A549 (cell line): Measurements from ENCODE around the gene SLC25A30. TPM values are rescaled to one million over a fixed set of nuclear protein-coding genes. Genes with fewer than 3 reads are reported as not detected.

Source experiments
- ATAC-seq, 2 experiments: fragments of 200-7000 bp in 1 of 2; fragments of >200 bp in 1 of 2; cut with Nextera tagmentation in 1 of 2; cut with Tn5 transposase in 1 of 2; 3 replicates each; pipeline versions ENCODE4 v1.8.0 to v1.9.1; 2018 to 2020; ENCODE audit warnings: mild to moderate bottlenecking in 1 of 2, moderate library complexity in 1 of 2
- CTCF ChIA-PET: fragments of 300-600 bp; sonication (Branson Sonifier 250); formaldehyde crosslinking; extraction: SDS; loops from one replicate; lab custom pipeline; 2021; ENCODE audit warnings: antibody characterized with exemption, inconsistent platforms; lab: Yijun Ruan, JAX
- POLR2A ChIA-PET: fragments of 350-600 bp; formaldehyde crosslinking; extraction: SDS; loops from one replicate; lab custom pipeline; 2021; ENCODE audit warnings: antibody characterized with exemption, inconsistent platforms; lab: Yijun Ruan, JAX
- DNase-seq, 2 experiments: peaks; one replicate each; pipeline versions ENCODE4 v3.0.0 to v3.0.0-alpha.2; 2011 to 2016; ENCODE audit warnings: low read depth in 1 of 2, low spot score in 1 of 2
- FAIRE-seq: peaks from 2 replicates; lab custom pipeline; 2011; peaks lifted over from hg19 to GRCh38; lab: Jason Lieb, UNC
- H3K27ac ChIP-seq, 2 experiments: fragments of >200 bp; sonication (Bioruptor Twin); formaldehyde crosslinking; 3 replicates each; pipeline ENCODE4 v1.5.1; 2016 to 2017
- H3K4me1 ChIP-seq: fragments of >200 bp; sonication (Bioruptor Twin); formaldehyde crosslinking; 3 replicates; pipeline ENCODE4 v1.6.1; 2016
- H3K4me2 ChIP-seq: fragments of >200 bp; sonication (Bioruptor Twin); formaldehyde crosslinking; 3 replicates; pipeline ENCODE4 v1.6.1; 2016
- H3K4me3 ChIP-seq: fragments of >200 bp; sonication (Bioruptor Twin); formaldehyde crosslinking; 3 replicates; pipeline ENCODE4 v1.5.1; 2016
- H3K9me3 ChIP-seq: fragments of >200 bp; sonication (Bioruptor Twin); formaldehyde crosslinking; 3 replicates; pipeline ENCODE4 v1.6.1; 2016
- ATOH8 ChIP-seq: fragments of 250-450 bp; sonication (Bioruptor Pico); IDR thresholded peaks from 2 replicates; pipeline ENCODE4 v1.5.0; 2020; ENCODE audit warnings: low read depth, mild to moderate bottlenecking, moderate library complexity
- BCL3 ChIP-seq: fragments of >200 bp; sonication (Bioruptor Twin); formaldehyde crosslinking; IDR thresholded peaks from 3 replicates; pipeline ENCODE4 v1.6.1; 2016
- CBX2 ChIP-seq: fragments of 200-600 bp; sonication (generic); IDR thresholded peaks from 2 replicates; pipeline ENCODE4 v1.6.1; 2016; ENCODE audit warnings: low read depth, mild to moderate bottlenecking, borderline replicate concordance
- CBX8 ChIP-seq: fragments of 200-600 bp; sonication (generic); IDR thresholded peaks from 2 replicates; pipeline ENCODE4 v1.6.1; 2016
- CHD4 ChIP-seq: fragments of 200-600 bp; sonication (generic); IDR thresholded peaks from 2 replicates; pipeline ENCODE4 v1.6.1; 2016; ENCODE audit warnings: antibody characterized with exemption, mild to moderate bottlenecking, borderline replicate concordance
- FOSB ChIP-seq: fragments of 250-450 bp; sonication (Bioruptor Pico); IDR thresholded peaks from 2 replicates; pipeline ENCODE4 v1.5.0; 2020; ENCODE audit warnings: mild to moderate bottlenecking, moderate library complexity
- GATA3 ChIP-seq: IDR thresholded peaks from 2 replicates; pipeline ENCODE4 v1.6.1; 2012; ENCODE audit warnings: borderline replicate concordance
- HDAC2 ChIP-seq: fragments of 200-600 bp; sonication (generic); IDR thresholded peaks from 2 replicates; pipeline ENCODE4 v1.6.1; 2016
- HEYL ChIP-seq: fragments of 250-450 bp; sonication (Bioruptor Pico); IDR thresholded peaks from 2 replicates; pipeline ENCODE4 v1.8.0; 2021; ENCODE audit warnings: mild to moderate bottlenecking, moderate library complexity
- HMGXB4 ChIP-seq: fragments of 250-450 bp; sonication (Bioruptor Pico); IDR thresholded peaks from 2 replicates; pipeline ENCODE4 v1.5.0; 2021; ENCODE audit warnings: mild to moderate bottlenecking, moderate library complexity, borderline replicate concordance
- HOXB13 ChIP-seq: fragments of 250-450 bp; sonication (Bioruptor Pico); IDR thresholded peaks from 2 replicates; pipeline ENCODE4 v1.5.0; 2020; ENCODE audit warnings: low read depth, mild to moderate bottlenecking, moderate library complexity
- JUN ChIP-seq, 2 experiments: fragments of >200 bp; sonication (Bioruptor Twin); formaldehyde crosslinking; IDR thresholded peaks; 2 replicates in 1 of 2; 3 replicates in 1 of 2; pipeline ENCODE4 v1.6.1; 2016 to 2017
- MAX ChIP-seq: IDR thresholded peaks from 2 replicates; pipeline ENCODE4 v1.6.1; 2012
- MAZ ChIP-seq: fragments of 150-350 bp; IDR thresholded peaks from 2 replicates; pipeline ENCODE4 v1.6.1; 2014; ENCODE audit warnings: antibody characterized with exemption, low read depth, low read length, borderline replicate concordance
- NPAS2 ChIP-seq: fragments of 250-450 bp; sonication (Bioruptor Pico); IDR thresholded peaks from 2 replicates; pipeline ENCODE4 v1.8.0; 2022; ENCODE audit warnings: mild to moderate bottlenecking, moderate library complexity, borderline replicate concordance
- RAD21 ChIP-seq, 2 experiments: fragments of >200 bp in 1 of 2; sonication (Bioruptor Twin) in 1 of 2; formaldehyde crosslinking in 1 of 2; IDR thresholded peaks in 1 of 2; conservative IDR thresholded peaks in 1 of 2; 2 replicates in 1 of 2; 3 replicates in 1 of 2; pipeline ENCODE4 v1.6.1; 2012 to 2018; ENCODE audit warnings: inconsistent platforms in 1 of 2
- RARB ChIP-seq: fragments of 250-450 bp; sonication (Bioruptor Pico); IDR thresholded peaks from 2 replicates; pipeline ENCODE4 v1.8.0; 2021; ENCODE audit warnings: mild to moderate bottlenecking, moderate library complexity
- RCOR1 ChIP-seq: fragments of 150-350 bp; IDR thresholded peaks from 2 replicates; pipeline ENCODE4 v1.6.1; 2014; ENCODE audit warnings: antibody characterized with exemption, low read length, low read depth
- SMC3 ChIP-seq: fragments of >200 bp; sonication (Bioruptor Twin); formaldehyde crosslinking; IDR thresholded peaks from 3 replicates; pipeline ENCODE4 v1.6.1; 2018; ENCODE audit warnings: inconsistent platforms
- TP53 ChIP-seq: fragments of 250-450 bp; sonication (Bioruptor Pico); IDR thresholded peaks from 2 replicates; pipeline ENCODE4 v1.5.0; 2021; ENCODE audit warnings: mild to moderate bottlenecking, moderate library complexity
- ZC3H11A ChIP-seq: fragments of 450-650 bp; IDR thresholded peaks from 2 replicates; pipeline ENCODE4 v1.6.1; 2014; ENCODE audit warnings: antibody characterized with exemption, mild to moderate bottlenecking
- ZFP36 ChIP-seq: fragments of 450-650 bp; IDR thresholded peaks from 2 replicates; pipeline ENCODE4 v1.6.1; 2014; ENCODE audit warnings: borderline replicate concordance; ENCODE audit not compliant: partially characterized antibody
- ZNF302 ChIP-seq: fragments of 250-450 bp; sonication (Bioruptor Pico); IDR thresholded peaks from 2 replicates; pipeline ENCODE4 v1.9.0; 2021; ENCODE audit warnings: inconsistent platforms, mild to moderate bottlenecking, moderate library complexity
- WGBS: methylation state at CpG from one replicate; pipeline ENCODE4 v1.1.6; 2017; ENCODE audit errors: missing lambda C conversion rate; 5-methylcytosine and 5-hydroxymethylcytosine counted together
- polyA plus RNA-seq, 4 experiments: library from polyadenylated mRNA; depleted of rRNA in 3 of 4; stranded (reverse); fragments of >200 nt; fragmentation: RNase III in 1 of 4; extraction: RNeasy Plus Mini Kit Qiagen cat#74134 plus additional on column Dnase treatment in 1 of 4; gene quantifications; 2 replicates in 3 of 4; 3 replicates in 1 of 4; pipeline ENCODE4 v1.2.3, GENCODE V29; 2011 to 2017
- TF ChIP-seq, protein P1 (sequence below): fragments of 150-350 bp; IDR thresholded peaks from 2 replicates; pipeline ENCODE4 v1.6.1; 2014; ENCODE audit warnings: low read depth, mild to moderate bottlenecking, low read length
- TF ChIP-seq, protein P2 (sequence below): fragments of >200 bp; sonication (Bioruptor Twin); formaldehyde crosslinking; IDR thresholded peaks from 3 replicates; pipeline ENCODE4 v1.5.1; 2016
- TF ChIP-seq, protein P3 (sequence below): fragments of >200 bp; sonication (Bioruptor Twin); formaldehyde crosslinking; IDR thresholded peaks from 2 replicates; pipeline ENCODE4 v1.6.1; 2016
- TF ChIP-seq, protein P4 (sequence below): fragments of 200-600 bp; sonication (generic); IDR thresholded peaks from 2 replicates; pipeline ENCODE4 v1.6.1; 2016; ENCODE audit warnings: antibody characterized with exemption, mild to moderate bottlenecking, moderate library complexity

SLC25A30 gene
- polyA plus RNA-seq, 2 of the 4 experiments (the other 2 are of a cell fraction) = 10.1 to 12.7 TPM

GRCh38 chr13:45422731-45423292 is 4.6 kb upstream of the SLC25A30 start:
- TF ChIP-seq HEYL (CRISPR knock-in tag) = no peak
- TF ChIP-seq, protein P1, sequence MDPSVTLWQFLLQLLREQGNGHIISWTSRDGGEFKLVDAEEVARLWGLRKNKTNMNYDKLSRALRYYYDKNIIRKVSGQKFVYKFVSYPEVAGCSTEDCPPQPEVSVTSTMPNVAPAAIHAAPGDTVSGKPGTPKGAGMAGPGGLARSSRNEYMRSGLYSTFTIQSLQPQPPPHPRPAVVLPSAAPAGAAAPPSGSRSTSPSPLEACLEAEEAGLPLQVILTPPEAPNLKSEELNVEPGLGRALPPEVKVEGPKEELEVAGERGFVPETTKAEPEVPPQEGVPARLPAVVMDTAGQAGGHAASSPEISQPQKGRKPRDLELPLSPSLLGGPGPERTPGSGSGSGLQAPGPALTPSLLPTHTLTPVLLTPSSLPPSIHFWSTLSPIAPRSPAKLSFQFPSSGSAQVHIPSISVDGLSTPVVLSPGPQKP = no peak
- TF ChIP-seq, protein P2, sequence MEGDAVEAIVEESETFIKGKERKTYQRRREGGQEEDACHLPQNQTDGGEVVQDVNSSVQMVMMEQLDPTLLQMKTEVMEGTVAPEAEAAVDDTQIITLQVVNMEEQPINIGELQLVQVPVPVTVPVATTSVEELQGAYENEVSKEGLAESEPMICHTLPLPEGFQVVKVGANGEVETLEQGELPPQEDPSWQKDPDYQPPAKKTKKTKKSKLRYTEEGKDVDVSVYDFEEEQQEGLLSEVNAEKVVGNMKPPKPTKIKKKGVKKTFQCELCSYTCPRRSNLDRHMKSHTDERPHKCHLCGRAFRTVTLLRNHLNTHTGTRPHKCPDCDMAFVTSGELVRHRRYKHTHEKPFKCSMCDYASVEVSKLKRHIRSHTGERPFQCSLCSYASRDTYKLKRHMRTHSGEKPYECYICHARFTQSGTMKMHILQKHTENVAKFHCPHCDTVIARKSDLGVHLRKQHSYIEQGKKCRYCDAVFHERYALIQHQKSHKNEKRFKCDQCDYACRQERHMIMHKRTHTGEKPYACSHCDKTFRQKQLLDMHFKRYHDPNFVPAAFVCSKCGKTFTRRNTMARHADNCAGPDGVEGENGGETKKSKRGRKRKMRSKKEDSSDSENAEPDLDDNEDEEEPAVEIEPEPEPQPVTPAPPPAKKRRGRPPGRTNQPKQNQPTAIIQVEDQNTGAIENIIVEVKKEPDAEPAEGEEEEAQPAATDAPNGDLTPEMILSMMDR = no peak
- no peak for TF ChIP-seq NPAS2 (CRISPR knock-in tag)
- TF ChIP-seq ZFP36 = no peak
- no peak for TF ChIP-seq BCL3
- TF ChIP-seq ZC3H11A = no peak
- TF ChIP-seq RCOR1 = no peak
- no peak for TF ChIP-seq RARB (CRISPR knock-in tag)
- no peak for TF ChIP-seq TP53 (CRISPR knock-in tag)
- no peak for TF ChIP-seq RAD21 (conservative IDR thresholded peaks at IDR 0.05 in 1 of 2, IDR thresholded peaks at IDR 0.05 in 1 of 2)
- TF ChIP-seq HMGXB4 (CRISPR knock-in tag) = no peak
- TF ChIP-seq ZNF302 = no peak
- TF ChIP-seq FOSB = no peak
- TF ChIP-seq SMC3 = no peak
- TF ChIP-seq MAZ = no peak
- no peak for TF ChIP-seq GATA3
- TF ChIP-seq ATOH8 (CRISPR knock-in tag) = no peak
- TF ChIP-seq CBX2 = no peak
- no peak for TF ChIP-seq CBX8
- no peak for ATAC-seq
- Histone ChIP-seq H3K4me3 (no peak overlapping the region), H3K27ac (no peak overlapping the region), H3K4me1 (no peaks in the 10 kb centered on the region), H3K9me3 (no peaks in the 10 kb centered on the region), H3K4me2 (no peak overlapping the region)
- CTCF ChIA-PET = interaction anchor here (1.4 kb wide), 1 partner anchor 28 kb away, joined by 3 read pairs; no protein-coding TSS in a partner anchor
- 70% methylated on average over 3 of the region's 3 CpGs for WGBS
- no peak for DNase-seq
- POLR2A ChIA-PET = no interaction called here
- FAIRE-seq = no peak

GRCh38 chr13:45419945-45420344 is 1.8 kb upstream of the SLC25A30 start:
- Histone ChIP-seq H3K9me3 (no peaks in the 10 kb centered on the region), H3K4me3 (no peak overlapping the region), H3K4me2 (no peak overlapping the region), H3K27ac (no peak overlapping the region), H3K4me1 (peaks cover 13% of the 10 kb centered on the region)
- ATAC-seq = no peak
- ChIA-PET POLR2A (no interaction called here), CTCF (no interaction called here)
- WGBS = no CpG with 5 or more reads among the region's 1 CpG
- no peak for DNase-seq
- FAIRE-seq = no peak
- TF ChIP-seq MAX (no peak), HDAC2 (no peak), ZNF302 (no peak), TP53 (CRISPR knock-in tag) (no peak), HOXB13 (CRISPR knock-in tag) (no peak), CHD4 (no peak), JUN (IDR thresholded peaks at IDR 0.05) (no peak)
- TF ChIP-seq, protein P3, sequence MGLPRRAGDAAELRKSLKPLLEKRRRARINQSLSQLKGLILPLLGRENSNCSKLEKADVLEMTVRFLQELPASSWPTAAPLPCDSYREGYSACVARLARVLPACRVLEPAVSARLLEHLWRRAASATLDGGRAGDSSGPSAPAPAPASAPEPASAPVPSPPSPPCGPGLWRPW = no peak
- TF ChIP-seq, protein P4, sequence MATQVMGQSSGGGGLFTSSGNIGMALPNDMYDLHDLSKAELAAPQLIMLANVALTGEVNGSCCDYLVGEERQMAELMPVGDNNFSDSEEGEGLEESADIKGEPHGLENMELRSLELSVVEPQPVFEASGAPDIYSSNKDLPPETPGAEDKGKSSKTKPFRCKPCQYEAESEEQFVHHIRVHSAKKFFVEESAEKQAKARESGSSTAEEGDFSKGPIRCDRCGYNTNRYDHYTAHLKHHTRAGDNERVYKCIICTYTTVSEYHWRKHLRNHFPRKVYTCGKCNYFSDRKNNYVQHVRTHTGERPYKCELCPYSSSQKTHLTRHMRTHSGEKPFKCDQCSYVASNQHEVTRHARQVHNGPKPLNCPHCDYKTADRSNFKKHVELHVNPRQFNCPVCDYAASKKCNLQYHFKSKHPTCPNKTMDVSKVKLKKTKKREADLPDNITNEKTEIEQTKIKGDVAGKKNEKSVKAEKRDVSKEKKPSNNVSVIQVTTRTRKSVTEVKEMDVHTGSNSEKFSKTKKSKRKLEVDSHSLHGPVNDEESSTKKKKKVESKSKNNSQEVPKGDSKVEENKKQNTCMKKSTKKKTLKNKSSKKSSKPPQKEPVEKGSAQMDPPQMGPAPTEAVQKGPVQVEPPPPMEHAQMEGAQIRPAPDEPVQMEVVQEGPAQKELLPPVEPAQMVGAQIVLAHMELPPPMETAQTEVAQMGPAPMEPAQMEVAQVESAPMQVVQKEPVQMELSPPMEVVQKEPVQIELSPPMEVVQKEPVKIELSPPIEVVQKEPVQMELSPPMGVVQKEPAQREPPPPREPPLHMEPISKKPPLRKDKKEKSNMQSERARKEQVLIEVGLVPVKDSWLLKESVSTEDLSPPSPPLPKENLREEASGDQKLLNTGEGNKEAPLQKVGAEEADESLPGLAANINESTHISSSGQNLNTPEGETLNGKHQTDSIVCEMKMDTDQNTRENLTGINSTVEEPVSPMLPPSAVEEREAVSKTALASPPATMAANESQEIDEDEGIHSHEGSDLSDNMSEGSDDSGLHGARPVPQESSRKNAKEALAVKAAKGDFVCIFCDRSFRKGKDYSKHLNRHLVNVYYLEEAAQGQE = no peak
